Measurements from ENCODE around the gene PRAMEF25. TPM values are rescaled to one million over a fixed set of nuclear protein-coding genes. Genes with fewer than 3 reads are reported as not detected.

The PRAMEF25 gene
- not detected in 5 replicates for total RNA-seq (2022; extraction: Qiagen RNA extraction; ENCODE audit: low read depth)

GRCh38 chr1:13070474-13070873 is at the start of gene PRAMEF25:
TSS of gene PRAMEF25 (plus strand) at chr1:13070774. CDS start at chr1:13073694, 2,920 bp downstream.

GRCh38 chr1:13056475-13056874 is 14.1 kb upstream of the PRAMEF25 start, which contains the start of gene PRAMEF27:
TSS of gene PRAMEF27 (minus strand) at chr1:13056575. CDS start at chr1:13053659, 2,916 bp downstream.

GRCh38 chr1:13116754-13117153 is 46.2 kb downstream of the PRAMEF25 start, which contains the start of gene HNRNPCL2:
TSS of gene HNRNPCL2 (minus strand) at chr1:13116854. CDS start at chr1:13116400, 454 bp downstream.

Other genes starting within 250 kb of the PRAMEF25 start
- gene PRAMEF11, start 239.4 kb upstream of the PRAMEF25 start, total RNA-seq (2022; extraction: Qiagen RNA extraction; ENCODE audit: low read depth) = not detected in 5 replicates
- gene HNRNPCL1, start 222.1 kb upstream of the PRAMEF25 start, total RNA-seq (2022; extraction: Qiagen RNA extraction; ENCODE audit: low read depth) = 0.12 TPM in 1 of 5 replicates, not detected in the others
- gene PRAMEF2, start 213.7 kb upstream of the PRAMEF25 start, total RNA-seq (2022; extraction: Qiagen RNA extraction; ENCODE audit: low read depth) = 0.08 to 0.10 TPM in 2 of 5 replicates, not detected in the others
- gene PRAMEF4, start 184.6 kb upstream of the PRAMEF25 start, total RNA-seq (2022; extraction: Qiagen RNA extraction; ENCODE audit: low read depth) = not detected in 5 replicates
- gene PRAMEF10, start 172.5 kb upstream of the PRAMEF25 start, total RNA-seq (2022; extraction: Qiagen RNA extraction; ENCODE audit: low read depth) = not detected in 5 replicates
- not detected in 5 replicates for gene PRAMEF7, start 154.2 kb upstream of the PRAMEF25 start, total RNA-seq (2022; extraction: Qiagen RNA extraction; ENCODE audit: low read depth)
- gene PRAMEF6, start 123.2 kb upstream of the PRAMEF25 start, total RNA-seq (2022; extraction: Qiagen RNA extraction; ENCODE audit: low read depth) = not detected in 5 replicates
- not detected in 5 replicates for gene PRAMEF27, start 14.2 kb upstream of the PRAMEF25 start, total RNA-seq (2022; extraction: Qiagen RNA extraction; ENCODE audit: low read depth)
- gene HNRNPCL3, start 10.0 kb upstream of the PRAMEF25 start, total RNA-seq (2022; extraction: Qiagen RNA extraction; ENCODE audit: low read depth) = not detected in 5 replicates
- gene HNRNPCL2, start 46.1 kb downstream of the PRAMEF25 start, total RNA-seq (2022; extraction: Qiagen RNA extraction; ENCODE audit: low read depth) = not detected in 5 replicates
- not detected in 5 replicates for gene PRAMEF26, start 85.2 kb downstream of the PRAMEF25 start, total RNA-seq (2022; extraction: Qiagen RNA extraction; ENCODE audit: low read depth)
- gene HNRNPCL4, start 94.9 kb downstream of the PRAMEF25 start, total RNA-seq (2022; extraction: Qiagen RNA extraction; ENCODE audit: low read depth) = not detected in 5 replicates
- gene PRAMEF9, start 101.1 kb downstream of the PRAMEF25 start, total RNA-seq (2022; extraction: Qiagen RNA extraction; ENCODE audit: low read depth) = not detected in 5 replicates
- gene PRAMEF13, start 130.6 kb downstream of the PRAMEF25 start, total RNA-seq (2022; extraction: Qiagen RNA extraction; ENCODE audit: low read depth) = not detected in 5 replicates
- gene PRAMEF18, start 155.4 kb downstream of the PRAMEF25 start, total RNA-seq (2022; extraction: Qiagen RNA extraction; ENCODE audit: low read depth) = not detected in 5 replicates
- gene PRAMEF5, start 183.4 kb downstream of the PRAMEF25 start, total RNA-seq (2022; extraction: Qiagen RNA extraction; ENCODE audit: low read depth) = not detected in 5 replicates
- gene PRAMEF8, start 214.4 kb downstream of the PRAMEF25 start, total RNA-seq (2022; extraction: Qiagen RNA extraction; ENCODE audit: low read depth) = 0.07 TPM in 1 of 5 replicates, not detected in the others
- not detected in 5 replicates for gene PRAMEF33, start 232.8 kb downstream of the PRAMEF25 start, total RNA-seq (2022; extraction: Qiagen RNA extraction; ENCODE audit: low read depth)
- gene PRAMEF15, start 244.8 kb downstream of the PRAMEF25 start, total RNA-seq (2022; extraction: Qiagen RNA extraction; ENCODE audit: low read depth) = not detected in 5 replicates

Measured in A549 treated with GW870086 at 1 μM for 4 hours (cell line).